ENCODE measurements around the gene NAALADL2.

- TF ChIP-seq EZH2 (IDR thresholded peaks at IDR 0.05; ENCODE audit: borderline replicate concordance, low read length) (no peak), CTCF (IDR thresholded peaks at IDR 0.05; ENCODE audit: low read length) (no peak)
Measured at GRCh38 chr3:175222356-175222755, 363.2 kb downstream of the NAALADL2 start.

Data from OCI-LY1 (cell line).